Neural crest cell (in vitro differentiated cells): ENCODE data around the gene ELP5. TPM values are rescaled to one million over a fixed set of nuclear protein-coding genes. Genes with fewer than 3 reads are reported as not detected.

Experiments used
- DNase-seq: peaks from one replicate; pipeline ENCODE4 v3.0.0; 2021; ENCODE audit warnings: low read depth, mixed read lengths, low spot score
- H3K27ac Mint-ChIP-seq: one replicate; pipeline ENCODE4 v1.8.0; 2021; ENCODE audit warnings: mild to moderate bottlenecking, mixed read lengths; ENCODE audit not compliant: unreplicated experiment
- H3K27me3 Mint-ChIP-seq: 2 replicates; pipeline ENCODE4 v1.8.0; 2021; ENCODE audit warnings: low read depth, mild to moderate bottlenecking, mixed read lengths
- H3K36me3 Mint-ChIP-seq: 2 replicates; pipeline ENCODE4 v1.8.0; 2021; ENCODE audit warnings: low read depth, mild to moderate bottlenecking, mixed read lengths
- H3K4me1 Mint-ChIP-seq: 2 replicates; pipeline ENCODE4 v1.8.0; 2021; ENCODE audit warnings: mixed read lengths
- H3K4me3 Mint-ChIP-seq: one replicate; pipeline ENCODE4 v1.8.0; 2021; ENCODE audit warnings: mild to moderate bottlenecking, mixed read lengths
- H3K9me3 Mint-ChIP-seq: 2 replicates; pipeline ENCODE4 v1.8.0; 2021; ENCODE audit warnings: mixed read lengths
- CTCF ChIP-seq: fragments of 200-600 bp; sonication (generic); conservative IDR thresholded peaks from 2 replicates; pipeline ENCODE4 v1.5.0; 2021; ENCODE audit warnings: antibody characterized with exemption, mild to moderate bottlenecking
- total RNA-seq: library from RNA; stranded (reverse); gene quantifications from 2 replicates; pipeline ENCODE4 v1.2.1, GENCODE V29; 2021

The ELP5 gene
- total RNA-seq, 1 donor from 2014 or later = 77.4 TPM

DNA sequence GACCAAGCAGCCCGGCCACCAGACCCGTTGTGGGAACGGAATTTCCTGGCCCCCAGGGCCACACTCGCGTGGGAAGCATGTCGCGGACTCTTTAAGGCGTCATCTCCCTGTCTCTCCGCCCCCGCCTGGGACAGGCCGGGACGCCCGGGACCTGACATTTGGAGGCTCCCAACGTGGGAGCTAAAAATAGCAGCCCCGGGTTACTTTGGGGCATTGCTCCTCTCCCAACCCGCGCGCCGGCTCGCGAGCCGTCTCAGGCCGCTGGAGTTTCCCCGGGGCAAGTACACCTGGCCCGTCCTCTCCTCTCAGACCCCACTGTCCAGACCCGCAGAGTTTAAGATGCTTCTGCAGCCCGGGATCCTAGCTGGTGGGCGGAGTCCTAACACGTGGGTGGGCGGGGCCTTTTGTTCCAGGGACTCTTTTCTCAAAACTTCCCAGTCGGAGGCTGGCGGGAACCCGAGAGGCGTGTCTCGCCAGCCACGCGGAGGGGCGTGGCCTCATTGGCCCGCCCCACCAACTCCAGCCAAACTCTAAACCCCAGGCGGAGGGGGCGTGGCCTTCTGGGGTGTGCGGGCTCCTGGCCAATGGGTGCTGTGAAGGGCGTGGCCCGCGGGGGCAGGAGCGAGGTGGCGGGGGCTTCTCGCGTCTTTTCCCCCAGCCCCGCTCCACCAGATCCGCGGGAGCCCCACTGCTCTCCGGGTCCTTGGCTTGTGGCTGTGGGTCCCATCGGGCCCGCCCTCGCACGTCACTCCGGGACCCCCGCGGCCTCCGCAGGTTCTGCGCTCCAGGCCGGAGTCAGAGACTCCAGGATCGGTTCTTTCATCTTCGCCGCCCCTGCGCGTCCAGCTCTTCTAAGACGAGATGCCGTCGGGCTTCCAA lies 29.3 kb downstream of the ELP5 start, which contains the start of gene SLC2A4:
SLC2A4 (plus strand) TSS at position 645 of the 879 bp plus-strand sequence; CDS start at position 862, 217 bp downstream.
- peak within 1 kb of the TSS; percentile 90 for H3K4me3 Mint-ChIP-seq
- peaks cover 30% of the 10 kb centered on the region for H3K27me3 Mint-ChIP-seq
- H3K9me3 Mint-ChIP-seq = no peaks in the 10 kb centered on the region
- no peaks in the 10 kb centered on the region for H3K36me3 Mint-ChIP-seq
- TF ChIP-seq CTCF = no peak
- no peak within 1 kb of the TSS for H3K27ac Mint-ChIP-seq
- DNase-seq = peak; percentile 96
- H3K4me1 Mint-ChIP-seq = peaks cover 21% of the 10 kb centered on the region

DNA sequence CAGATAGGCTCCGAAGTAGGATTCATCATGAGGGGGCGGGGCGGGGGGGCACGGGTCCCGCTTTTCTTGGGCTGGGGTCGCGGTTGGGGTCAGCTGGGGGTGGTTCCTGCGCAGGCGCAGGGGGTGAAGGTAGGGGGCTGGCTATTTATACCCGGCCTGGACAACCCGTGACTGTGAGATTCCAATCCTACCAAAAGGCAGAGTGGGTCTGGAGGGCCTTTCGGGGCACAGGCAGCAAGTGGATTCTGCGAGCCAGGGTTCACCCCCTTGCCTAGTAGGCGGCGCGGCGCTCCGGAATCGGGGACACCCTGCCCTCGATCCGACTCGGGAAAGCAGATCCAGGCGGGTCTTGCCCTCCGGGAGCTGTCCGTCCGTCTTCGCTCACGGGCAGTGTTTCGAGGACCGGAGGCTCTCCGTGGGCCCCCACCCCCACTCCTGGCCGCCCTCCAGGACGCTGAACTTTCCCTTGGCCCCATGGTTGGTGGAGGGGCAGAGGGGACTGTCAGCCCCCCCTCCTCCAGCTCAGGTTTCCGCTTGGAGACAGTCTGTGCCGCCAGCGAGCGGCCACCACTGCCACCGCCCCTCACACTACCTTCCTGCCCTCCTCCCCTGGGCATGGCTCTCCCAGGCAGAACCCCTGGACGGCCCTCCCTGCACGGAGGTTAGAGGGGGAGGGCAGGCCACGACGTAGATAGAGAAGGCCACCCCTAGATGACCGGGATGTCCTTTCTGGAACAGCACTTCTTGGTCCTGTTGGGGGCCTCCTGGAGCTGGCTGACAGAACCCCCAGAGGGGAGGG lies 30.1 kb downstream of the ELP5 start:
- H3K36me3 Mint-ChIP-seq = no peaks in the 10 kb centered on the region
- peak overlapping the region; percentile 90 for H3K4me3 Mint-ChIP-seq
- no peak overlapping the region for H3K27ac Mint-ChIP-seq
- no peaks in the 10 kb centered on the region for H3K9me3 Mint-ChIP-seq
- peak; percentile 22 for DNase-seq
- H3K4me1 Mint-ChIP-seq = peaks cover 21% of the 10 kb centered on the region
- no peak for TF ChIP-seq CTCF
- H3K27me3 Mint-ChIP-seq = peaks cover 29% of the 10 kb centered on the region

GRCh38 chr17:7282752-7283321 lies 30.8 kb downstream of the ELP5 start:
- DNase-seq = no peak
- Mint-ChIP-seq H3K36me3 (no peaks in the 10 kb centered on the region), H3K27ac (no peak overlapping the region), H3K4me3 (peak overlapping the region; percentile 66), H3K27me3 (peaks cover 28% of the 10 kb centered on the region), H3K4me1 (peaks cover 21% of the 10 kb centered on the region), H3K9me3 (no peaks in the 10 kb centered on the region)
- no peak for TF ChIP-seq CTCF

DNA sequence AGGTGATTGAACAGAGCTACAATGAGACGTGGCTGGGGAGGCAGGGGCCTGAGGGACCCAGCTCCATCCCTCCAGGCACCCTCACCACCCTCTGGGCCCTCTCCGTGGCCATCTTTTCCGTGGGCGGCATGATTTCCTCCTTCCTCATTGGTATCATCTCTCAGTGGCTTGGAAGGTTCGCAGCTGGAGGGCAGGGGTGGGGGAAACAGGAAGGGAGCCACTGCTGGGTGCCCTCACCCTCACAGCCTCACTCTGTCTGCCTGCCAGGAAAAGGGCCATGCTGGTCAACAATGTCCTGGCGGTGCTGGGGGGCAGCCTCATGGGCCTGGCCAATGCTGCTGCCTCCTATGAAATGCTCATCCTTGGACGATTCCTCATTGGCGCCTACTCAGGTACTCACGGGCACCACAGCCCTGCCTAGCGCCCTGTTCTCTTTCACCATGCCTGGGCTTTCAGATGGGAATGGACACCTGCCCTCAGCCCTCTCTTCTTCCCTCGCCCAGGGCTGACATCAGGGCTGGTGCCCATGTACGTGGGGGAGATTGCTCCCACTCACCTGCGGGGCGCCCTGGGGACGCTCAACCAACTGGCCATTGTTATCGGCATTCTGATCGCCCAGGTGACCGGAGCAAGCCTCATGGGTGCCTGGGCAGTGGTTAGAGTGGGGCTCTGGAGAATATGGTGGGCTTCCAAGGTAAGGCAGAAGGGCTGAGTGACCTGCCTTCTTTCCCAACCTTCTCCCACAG lies 31.6 kb downstream of the ELP5 start:
- no peak for TF ChIP-seq CTCF
- DNase-seq = no peak
- Mint-ChIP-seq H3K9me3 (no peaks in the 10 kb centered on the region), H3K27ac (no peak overlapping the region), H3K36me3 (no peaks in the 10 kb centered on the region), H3K27me3 (peaks cover 28% of the 10 kb centered on the region), H3K4me1 (peaks cover 21% of the 10 kb centered on the region), H3K4me3 (peak overlapping the region; percentile 66)

- Mint-ChIP-seq H3K36me3 (no peaks in the 10 kb centered on the region), H3K9me3 (no peaks in the 10 kb centered on the region), H3K27me3 (peaks cover 20% of the 10 kb centered on the region), H3K4me3 (peak overlapping the region; percentile 44), H3K27ac (no peak overlapping the region), H3K4me1 (peaks cover 20% of the 10 kb centered on the region)
- TF ChIP-seq CTCF = no peak
- DNase-seq = no peak
Observed at GRCh38 chr17:7284911-7285310, 32.9 kb downstream of the ELP5 start.
